ENCODE data around the gene LYG1.

GRCh38 chr2:99336804-99337112, 35.8 kb upstream of the LYG1 start:
- TF ChIP-seq CTCF (IDR thresholded peaks at IDR 0.05) (no peak), POLR2A (IDR thresholded peaks at IDR 0.05) (no peak)

Measured in Peyer's patch (tissue), 4 donors.